A549 (cell line): ENCODE measurements around the gene AUTS2. TPM values are rescaled to one million over a fixed set of nuclear protein-coding genes. Genes with fewer than 3 reads are reported as not detected.

Source experiments
- ATAC-seq, 2 experiments: fragments of 200-7000 bp in 1 of 2; fragments of >200 bp in 1 of 2; cut with Nextera tagmentation in 1 of 2; cut with Tn5 transposase in 1 of 2; 3 replicates each; pipeline versions ENCODE4 v1.8.0 to v1.9.1; 2018 to 2020; ENCODE audit warnings: mild to moderate bottlenecking in 1 of 2, moderate library complexity in 1 of 2
- CTCF ChIA-PET: fragments of 300-600 bp; sonication (Branson Sonifier 250); formaldehyde crosslinking; extraction: SDS; loops from one replicate; lab custom pipeline; 2021; ENCODE audit warnings: antibody characterized with exemption, inconsistent platforms; lab: Yijun Ruan, JAX
- POLR2A ChIA-PET: fragments of 350-600 bp; formaldehyde crosslinking; extraction: SDS; loops from one replicate; lab custom pipeline; 2021; ENCODE audit warnings: antibody characterized with exemption, inconsistent platforms; lab: Yijun Ruan, JAX
- DNase-seq, 2 experiments: peaks; one replicate each; pipeline versions ENCODE4 v3.0.0 to v3.0.0-alpha.2; 2011 to 2016; ENCODE audit warnings: low read depth in 1 of 2, low spot score in 1 of 2
- FAIRE-seq: peaks from 2 replicates; lab custom pipeline; 2011; peaks lifted over from hg19 to GRCh38; lab: Jason Lieb, UNC
- H3K27ac ChIP-seq, 2 experiments: fragments of >200 bp; sonication (Bioruptor Twin); formaldehyde crosslinking; 3 replicates each; pipeline ENCODE4 v1.5.1; 2016 to 2017
- H3K4me1 ChIP-seq: fragments of >200 bp; sonication (Bioruptor Twin); formaldehyde crosslinking; 3 replicates; pipeline ENCODE4 v1.6.1; 2016
- H3K4me2 ChIP-seq: fragments of >200 bp; sonication (Bioruptor Twin); formaldehyde crosslinking; 3 replicates; pipeline ENCODE4 v1.6.1; 2016
- H3K4me3 ChIP-seq: fragments of >200 bp; sonication (Bioruptor Twin); formaldehyde crosslinking; 3 replicates; pipeline ENCODE4 v1.5.1; 2016
- H3K9me3 ChIP-seq: fragments of >200 bp; sonication (Bioruptor Twin); formaldehyde crosslinking; 3 replicates; pipeline ENCODE4 v1.6.1; 2016
- CBX8 ChIP-seq: fragments of 200-600 bp; sonication (generic); IDR thresholded peaks from 2 replicates; pipeline ENCODE4 v1.6.1; 2016
- CHD2 ChIP-seq: fragments of 150-350 bp; IDR thresholded peaks from 2 replicates; pipeline ENCODE4 v1.6.1; 2014; ENCODE audit warnings: low read length; ENCODE audit not compliant: partially characterized antibody
- EHF ChIP-seq: fragments of 250-450 bp; sonication (Bioruptor Pico); IDR thresholded peaks from 2 replicates; pipeline ENCODE4 v1.5.0; 2020; ENCODE audit warnings: mild to moderate bottlenecking
- EP300 ChIP-seq, 2 experiments: fragments of >200 bp; sonication (Bioruptor Twin); formaldehyde crosslinking; IDR thresholded peaks; 2 replicates in 1 of 2; 3 replicates in 1 of 2; pipeline ENCODE4 v1.6.1; 2016 to 2017
- GATA3 ChIP-seq: IDR thresholded peaks from 2 replicates; pipeline ENCODE4 v1.6.1; 2012; ENCODE audit warnings: borderline replicate concordance
- HOXB13 ChIP-seq: fragments of 250-450 bp; sonication (Bioruptor Pico); IDR thresholded peaks from 2 replicates; pipeline ENCODE4 v1.5.0; 2020; ENCODE audit warnings: low read depth, mild to moderate bottlenecking, moderate library complexity
- HOXB5 ChIP-seq: fragments of 250-450 bp; sonication (Bioruptor Pico); IDR thresholded peaks from 2 replicates; pipeline ENCODE4 v1.5.0; 2020; ENCODE audit warnings: mild to moderate bottlenecking, moderate library complexity
- JUNB ChIP-seq: fragments of >200 bp; sonication (Bioruptor Twin); formaldehyde crosslinking; IDR thresholded peaks from 2 replicates; pipeline ENCODE4 v1.6.1; 2016
- MAFK ChIP-seq: fragments of 450-650 bp; IDR thresholded peaks from 2 replicates; pipeline ENCODE4 v1.6.1; 2014; ENCODE audit not compliant: partially characterized antibody
- MAZ ChIP-seq: fragments of 150-350 bp; IDR thresholded peaks from 2 replicates; pipeline ENCODE4 v1.6.1; 2014; ENCODE audit warnings: antibody characterized with exemption, low read depth, low read length, borderline replicate concordance
- MYC ChIP-seq: IDR thresholded peaks from 2 replicates; pipeline ENCODE4 v1.6.1; 2012; ENCODE audit warnings: mild to moderate bottlenecking, inconsistent platforms, low read length, improper control_type of control experiment, borderline replicate concordance
- NR3C1 ChIP-seq: fragments of >200 bp; sonication (Bioruptor Twin); formaldehyde crosslinking; IDR thresholded peaks from 3 replicates; pipeline ENCODE4 v1.6.1; 2017
- POLR2A ChIP-seq: IDR thresholded peaks from 2 replicates; pipeline ENCODE4 v1.6.1; 2012; ENCODE audit warnings: mild to moderate bottlenecking, low read length
- POLR2AphosphoS2 ChIP-seq: conservative IDR thresholded peaks from 2 replicates; pipeline ENCODE4 v1.6.1; 2012; ENCODE audit warnings: low read length, improper control_type of control experiment, inconsistent platforms
- RARB ChIP-seq: fragments of 250-450 bp; sonication (Bioruptor Pico); IDR thresholded peaks from 2 replicates; pipeline ENCODE4 v1.8.0; 2021; ENCODE audit warnings: mild to moderate bottlenecking, moderate library complexity
- SREBF2 ChIP-seq: fragments of 450-650 bp; IDR thresholded peaks from 2 replicates; pipeline ENCODE4 v1.6.1; 2014; ENCODE audit warnings: mild to moderate bottlenecking, moderate library complexity
- ZFP36 ChIP-seq: fragments of 450-650 bp; IDR thresholded peaks from 2 replicates; pipeline ENCODE4 v1.6.1; 2014; ENCODE audit warnings: borderline replicate concordance; ENCODE audit not compliant: partially characterized antibody
- WGBS: methylation state at CpG from one replicate; pipeline ENCODE4 v1.1.6; 2017; ENCODE audit errors: missing lambda C conversion rate; 5-methylcytosine and 5-hydroxymethylcytosine counted together
- polyA plus RNA-seq, 4 experiments: library from polyadenylated mRNA; depleted of rRNA in 3 of 4; stranded (reverse); fragments of >200 nt; fragmentation: RNase III in 1 of 4; extraction: RNeasy Plus Mini Kit Qiagen cat#74134 plus additional on column Dnase treatment in 1 of 4; gene quantifications; 2 replicates in 3 of 4; 3 replicates in 1 of 4; pipeline ENCODE4 v1.2.3, GENCODE V29; 2011 to 2017
- TF ChIP-seq, protein P1 (sequence below): fragments of >200 bp; sonication (Bioruptor Twin); formaldehyde crosslinking; IDR thresholded peaks from 3 replicates; pipeline ENCODE4 v1.5.1; 2016
- TF ChIP-seq, protein P2 (sequence below): fragments of 200-600 bp; sonication (generic); IDR thresholded peaks from 2 replicates; pipeline ENCODE4 v1.6.1; 2016; ENCODE audit warnings: antibody characterized with exemption, mild to moderate bottlenecking, moderate library complexity
- TF ChIP-seq, protein P3 (sequence below): fragments of 450-650 bp; IDR thresholded peaks from 2 replicates; pipeline ENCODE4 v1.6.1; 2014; ENCODE audit warnings: antibody characterized with exemption
- TF ChIP-seq, protein P4 (sequence below): IDR thresholded peaks from 2 replicates; pipeline ENCODE4 v1.6.1; 2012

The AUTS2 gene
- polyA plus RNA-seq, 2 of the 4 experiments (the other 2 are of a cell fraction), result 1.6 to 3.6 TPM

DNA sequence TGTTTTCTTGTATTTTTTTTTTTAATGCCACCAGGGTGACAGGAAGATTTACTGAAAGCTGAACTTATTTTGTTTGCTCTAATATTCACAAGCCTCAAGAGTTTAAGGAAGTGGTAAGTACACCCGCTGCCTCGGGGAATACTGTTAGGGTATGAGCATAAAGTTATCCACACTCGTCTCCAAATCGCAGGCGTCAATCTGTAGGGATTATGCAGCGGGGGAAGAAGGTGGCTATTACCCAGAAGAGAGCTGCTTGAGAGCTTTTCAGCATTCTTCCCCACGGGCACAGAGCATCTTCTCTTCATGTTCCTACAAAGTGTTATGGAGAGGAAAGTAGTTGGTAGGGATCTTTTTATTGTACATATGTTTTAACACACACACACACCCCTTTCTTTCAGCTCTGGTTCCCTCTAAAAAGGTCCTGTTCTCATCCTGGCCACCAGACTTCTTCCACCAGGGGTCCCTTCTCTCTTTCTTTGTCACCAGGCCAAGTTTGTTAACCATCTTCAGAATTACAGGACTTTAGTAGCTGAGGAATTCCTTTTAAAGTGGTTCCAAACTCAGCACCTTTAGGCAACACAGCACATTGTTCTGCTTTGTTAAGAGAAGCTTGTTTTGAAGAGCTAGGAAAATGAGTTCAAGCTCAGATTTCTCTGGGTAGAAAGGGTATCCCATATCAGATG lies 1122.1 kb downstream of the AUTS2 start:
- H3K4me3 ChIP-seq, result no peak overlapping the region
- no peak overlapping the region for H3K27ac ChIP-seq
- no peak overlapping the region for H3K4me2 ChIP-seq
- ChIA-PET POLR2A (no interaction called here), CTCF (interaction anchor here (0.6 kb wide), 1 partner anchor 9 kb away, joined by 3 read pairs; no protein-coding TSS in a partner anchor)
- 57% methylated on average over 7 of the region's 7 CpGs for WGBS
- no peak for FAIRE-seq
- no peaks in the 10 kb centered on the region for H3K4me1 ChIP-seq
- no peak for ATAC-seq
- TF ChIP-seq EP300 (IDR thresholded peaks at IDR 0.05) (no peak), POLR2AphosphoS2 (no peak), SREBF2 (no peak), JUNB (no peak), HOXB13 (CRISPR knock-in tag) (no peak), POLR2A (no peak)
- TF ChIP-seq, protein P1, sequence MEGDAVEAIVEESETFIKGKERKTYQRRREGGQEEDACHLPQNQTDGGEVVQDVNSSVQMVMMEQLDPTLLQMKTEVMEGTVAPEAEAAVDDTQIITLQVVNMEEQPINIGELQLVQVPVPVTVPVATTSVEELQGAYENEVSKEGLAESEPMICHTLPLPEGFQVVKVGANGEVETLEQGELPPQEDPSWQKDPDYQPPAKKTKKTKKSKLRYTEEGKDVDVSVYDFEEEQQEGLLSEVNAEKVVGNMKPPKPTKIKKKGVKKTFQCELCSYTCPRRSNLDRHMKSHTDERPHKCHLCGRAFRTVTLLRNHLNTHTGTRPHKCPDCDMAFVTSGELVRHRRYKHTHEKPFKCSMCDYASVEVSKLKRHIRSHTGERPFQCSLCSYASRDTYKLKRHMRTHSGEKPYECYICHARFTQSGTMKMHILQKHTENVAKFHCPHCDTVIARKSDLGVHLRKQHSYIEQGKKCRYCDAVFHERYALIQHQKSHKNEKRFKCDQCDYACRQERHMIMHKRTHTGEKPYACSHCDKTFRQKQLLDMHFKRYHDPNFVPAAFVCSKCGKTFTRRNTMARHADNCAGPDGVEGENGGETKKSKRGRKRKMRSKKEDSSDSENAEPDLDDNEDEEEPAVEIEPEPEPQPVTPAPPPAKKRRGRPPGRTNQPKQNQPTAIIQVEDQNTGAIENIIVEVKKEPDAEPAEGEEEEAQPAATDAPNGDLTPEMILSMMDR, result no peak
- TF ChIP-seq, protein P2, sequence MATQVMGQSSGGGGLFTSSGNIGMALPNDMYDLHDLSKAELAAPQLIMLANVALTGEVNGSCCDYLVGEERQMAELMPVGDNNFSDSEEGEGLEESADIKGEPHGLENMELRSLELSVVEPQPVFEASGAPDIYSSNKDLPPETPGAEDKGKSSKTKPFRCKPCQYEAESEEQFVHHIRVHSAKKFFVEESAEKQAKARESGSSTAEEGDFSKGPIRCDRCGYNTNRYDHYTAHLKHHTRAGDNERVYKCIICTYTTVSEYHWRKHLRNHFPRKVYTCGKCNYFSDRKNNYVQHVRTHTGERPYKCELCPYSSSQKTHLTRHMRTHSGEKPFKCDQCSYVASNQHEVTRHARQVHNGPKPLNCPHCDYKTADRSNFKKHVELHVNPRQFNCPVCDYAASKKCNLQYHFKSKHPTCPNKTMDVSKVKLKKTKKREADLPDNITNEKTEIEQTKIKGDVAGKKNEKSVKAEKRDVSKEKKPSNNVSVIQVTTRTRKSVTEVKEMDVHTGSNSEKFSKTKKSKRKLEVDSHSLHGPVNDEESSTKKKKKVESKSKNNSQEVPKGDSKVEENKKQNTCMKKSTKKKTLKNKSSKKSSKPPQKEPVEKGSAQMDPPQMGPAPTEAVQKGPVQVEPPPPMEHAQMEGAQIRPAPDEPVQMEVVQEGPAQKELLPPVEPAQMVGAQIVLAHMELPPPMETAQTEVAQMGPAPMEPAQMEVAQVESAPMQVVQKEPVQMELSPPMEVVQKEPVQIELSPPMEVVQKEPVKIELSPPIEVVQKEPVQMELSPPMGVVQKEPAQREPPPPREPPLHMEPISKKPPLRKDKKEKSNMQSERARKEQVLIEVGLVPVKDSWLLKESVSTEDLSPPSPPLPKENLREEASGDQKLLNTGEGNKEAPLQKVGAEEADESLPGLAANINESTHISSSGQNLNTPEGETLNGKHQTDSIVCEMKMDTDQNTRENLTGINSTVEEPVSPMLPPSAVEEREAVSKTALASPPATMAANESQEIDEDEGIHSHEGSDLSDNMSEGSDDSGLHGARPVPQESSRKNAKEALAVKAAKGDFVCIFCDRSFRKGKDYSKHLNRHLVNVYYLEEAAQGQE, result no peak
- TF ChIP-seq, protein P3, sequence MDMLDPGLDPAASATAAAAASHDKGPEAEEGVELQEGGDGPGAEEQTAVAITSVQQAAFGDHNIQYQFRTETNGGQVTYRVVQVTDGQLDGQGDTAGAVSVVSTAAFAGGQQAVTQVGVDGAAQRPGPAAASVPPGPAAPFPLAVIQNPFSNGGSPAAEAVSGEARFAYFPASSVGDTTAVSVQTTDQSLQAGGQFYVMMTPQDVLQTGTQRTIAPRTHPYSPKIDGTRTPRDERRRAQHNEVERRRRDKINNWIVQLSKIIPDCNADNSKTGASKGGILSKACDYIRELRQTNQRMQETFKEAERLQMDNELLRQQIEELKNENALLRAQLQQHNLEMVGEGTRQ, result no peak
- DNase-seq, result no peak
- H3K9me3 ChIP-seq, result no peaks in the 10 kb centered on the region

DNA sequence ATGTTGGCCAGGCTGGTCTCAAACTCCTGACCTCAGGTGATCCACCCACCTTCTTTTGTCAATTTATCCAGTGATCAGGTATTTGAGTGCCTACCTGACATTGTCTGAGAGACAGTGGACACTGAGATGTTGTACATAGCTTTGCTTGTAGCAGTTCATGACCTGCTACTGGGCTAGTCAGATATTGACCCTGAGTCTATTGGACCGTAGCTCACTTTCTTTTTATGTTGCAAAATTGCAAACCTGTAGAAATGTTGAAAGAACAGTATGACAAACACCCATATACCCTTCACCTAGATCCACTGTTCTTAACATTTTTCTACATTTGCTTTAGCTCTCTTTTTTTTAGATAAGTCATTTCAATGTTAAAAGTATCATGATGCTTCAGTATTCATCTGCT lies 1123.2 kb downstream of the AUTS2 start:
- no peak overlapping the region for H3K4me2 ChIP-seq
- no peak for FAIRE-seq
- H3K4me1 ChIP-seq, result no peaks in the 10 kb centered on the region
- ATAC-seq, result no peak
- DNase-seq, result no peak
- TF ChIP-seq MAZ (no peak), POLR2A (no peak), CHD2 (no peak), POLR2AphosphoS2 (no peak), HOXB5 (CRISPR knock-in tag) (no peak), EHF (CRISPR knock-in tag) (no peak), MYC (no peak), CBX8 (no peak), RARB (CRISPR knock-in tag) (no peak), HOXB13 (CRISPR knock-in tag) (no peak), GATA3 (no peak), ZFP36 (no peak), NR3C1 (no peak), MAFK (no peak)
- TF ChIP-seq, protein P3, result no peak
- TF ChIP-seq, protein P2, result no peak
- TF ChIP-seq, protein P4, sequence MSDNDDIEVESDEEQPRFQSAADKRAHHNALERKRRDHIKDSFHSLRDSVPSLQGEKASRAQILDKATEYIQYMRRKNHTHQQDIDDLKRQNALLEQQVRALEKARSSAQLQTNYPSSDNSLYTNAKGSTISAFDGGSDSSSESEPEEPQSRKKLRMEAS, result no peak
- no peak overlapping the region for H3K4me3 ChIP-seq
- no peak overlapping the region for H3K27ac ChIP-seq
- ChIA-PET CTCF (no interaction called here), POLR2A (no interaction called here)
- WGBS, result 31% methylated on average over 1 of the region's 1 CpG
- H3K9me3 ChIP-seq, result no peaks in the 10 kb centered on the region
